NCI-H2107 treated with DMSO at 0.1 percent for 48 hours (cell line): Measurements from ENCODE around the gene PPIL1.

ENCODE experiments used
- DNase-seq: peaks from one replicate; lab custom pipeline; 2025; ENCODE audit not compliant: unreplicated experiment; lab: John Stamatoyannopoulos, UW

PPIL1 gene

GRCh38 chr6:36888654-36889481, 14.3 kb upstream of the PPIL1 start:
- DNase-seq: peak; percentile 25

GRCh38 chr6:36888115-36888643, 13.6 kb upstream of the PPIL1 start:
- DNase-seq: no peak

DNA sequence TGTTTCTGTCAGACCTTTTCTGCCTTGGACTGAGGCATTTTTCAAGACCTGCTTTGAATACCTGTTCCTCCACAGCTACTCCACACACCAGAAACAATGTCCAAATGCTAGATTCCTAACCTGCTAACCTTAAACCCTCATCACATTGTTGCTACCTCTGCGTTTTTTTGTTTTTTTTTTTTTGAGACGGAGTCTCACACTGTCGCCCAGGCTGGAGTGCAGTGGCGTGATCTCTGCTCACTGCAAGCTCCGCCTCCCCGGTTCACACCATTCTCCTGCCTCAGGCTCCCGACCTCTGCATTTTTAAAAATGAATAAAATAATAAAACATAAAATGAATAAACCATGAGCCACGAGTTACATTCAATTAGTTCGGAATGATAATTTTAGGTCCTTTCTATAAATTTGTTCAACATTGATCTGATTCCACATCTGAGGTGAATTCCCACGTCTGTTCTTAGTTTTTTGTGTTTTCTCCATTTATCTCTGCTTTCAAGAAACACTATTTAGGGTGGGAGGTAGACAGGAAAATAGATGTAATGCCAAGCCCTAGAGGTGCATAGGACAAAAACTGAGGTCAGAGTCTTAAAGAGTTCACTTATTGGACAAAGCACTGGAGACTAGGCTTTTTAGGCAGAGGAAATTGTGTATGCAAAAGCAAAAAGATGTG, 12.5 kb upstream of the PPIL1 start:
- no peak for DNase-seq

DNA sequence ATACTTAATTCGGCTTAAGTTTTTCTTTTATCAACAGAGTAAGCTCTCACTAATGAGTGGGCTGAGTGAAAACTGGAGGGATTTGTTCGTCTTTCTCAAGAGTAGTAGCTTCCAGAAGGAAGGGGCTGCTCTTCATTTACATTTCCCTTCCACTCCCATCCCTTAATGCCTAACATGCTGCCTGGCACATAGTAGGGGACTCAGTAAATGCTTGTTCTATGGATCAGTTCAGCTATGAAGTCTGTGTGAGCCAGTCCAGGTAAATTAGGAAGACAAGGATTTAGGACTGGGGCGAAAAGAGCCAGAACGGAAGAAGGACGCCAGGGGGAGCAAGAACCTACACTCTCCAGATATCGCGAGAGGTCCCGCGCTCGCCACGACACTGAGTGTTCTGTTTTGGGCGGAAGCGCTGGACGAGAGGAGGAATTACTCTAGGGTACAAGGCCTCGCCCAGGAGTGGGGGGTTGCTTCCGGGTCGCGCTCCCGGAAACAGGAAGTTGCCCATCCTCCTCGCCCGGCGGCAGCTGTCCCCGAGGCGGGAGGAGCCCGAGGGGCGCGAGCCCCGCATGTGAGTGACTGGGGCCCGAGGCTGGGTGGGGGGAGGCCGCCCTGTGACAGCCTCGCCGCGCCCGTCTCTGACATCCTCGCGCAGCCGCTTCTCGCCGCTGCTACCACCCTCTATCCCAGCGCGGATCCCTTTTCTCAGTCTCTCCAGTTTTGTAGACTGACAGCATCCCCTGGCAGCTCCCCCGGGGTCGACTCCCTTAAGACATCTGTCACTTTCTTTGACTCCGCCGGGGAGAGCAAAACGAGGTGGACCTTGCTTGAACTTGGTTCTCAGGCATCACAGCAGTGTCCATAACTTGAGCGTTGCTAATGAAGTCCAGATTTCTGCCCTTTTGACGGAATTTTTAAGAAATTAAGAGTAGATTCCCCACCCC, 11.1 kb upstream of the PPIL1 start, which contains the start of gene C6orf89:
Gene C6orf89, plus strand, starts transcription at position 492 of the 941 bp plus-strand sequence. CDS start 13,493 bp downstream, outside the sequence.
- peak; percentile 80 for DNase-seq

- no peak for DNase-seq
Observed at GRCh38 chr6:36884610-36885009, 10.0 kb upstream of the PPIL1 start.

GRCh38 chr6:36875250-36875633, 639 bp upstream of the PPIL1 start:
- DNase-seq: no peak

DNA sequence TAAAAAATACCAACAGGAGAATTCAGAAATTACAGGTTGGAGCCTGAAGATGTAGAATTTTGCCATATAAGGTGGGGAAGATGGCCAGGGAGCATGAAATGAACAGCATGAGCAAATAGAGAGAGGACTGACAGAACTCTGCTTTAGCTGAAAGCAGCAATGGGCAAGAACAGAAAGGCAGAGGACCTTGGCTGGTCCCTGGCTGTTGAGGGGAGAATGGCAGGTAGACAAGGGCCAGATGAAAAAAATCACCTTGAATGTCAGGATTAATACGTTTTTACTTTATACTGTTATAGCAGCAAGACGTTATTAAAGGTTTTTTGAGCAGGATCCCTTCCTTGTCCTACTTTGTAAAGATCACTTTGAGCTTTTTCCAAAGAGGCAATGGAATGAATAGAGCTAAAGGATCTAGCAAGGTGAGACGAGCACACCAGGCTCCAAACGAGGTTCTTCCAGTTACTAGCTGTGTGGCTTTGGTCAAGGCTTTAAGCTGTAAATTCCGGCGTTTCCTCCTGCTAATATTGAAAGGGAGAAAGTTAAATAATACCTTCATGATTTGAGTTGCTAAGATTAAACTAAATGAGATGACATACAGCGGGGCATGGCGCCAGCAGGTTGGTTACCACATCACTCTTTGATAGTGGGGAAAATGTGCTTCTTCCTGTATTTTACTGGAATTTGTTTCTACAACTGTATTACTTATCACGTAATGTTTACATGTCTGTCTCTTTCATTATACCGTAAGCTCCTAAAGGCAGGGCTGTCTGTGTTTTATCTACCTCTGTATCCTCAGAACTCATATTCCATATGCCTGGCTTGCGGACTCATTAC, 776 bp downstream of the PPIL1 start:
- no peak for DNase-seq

DNA sequence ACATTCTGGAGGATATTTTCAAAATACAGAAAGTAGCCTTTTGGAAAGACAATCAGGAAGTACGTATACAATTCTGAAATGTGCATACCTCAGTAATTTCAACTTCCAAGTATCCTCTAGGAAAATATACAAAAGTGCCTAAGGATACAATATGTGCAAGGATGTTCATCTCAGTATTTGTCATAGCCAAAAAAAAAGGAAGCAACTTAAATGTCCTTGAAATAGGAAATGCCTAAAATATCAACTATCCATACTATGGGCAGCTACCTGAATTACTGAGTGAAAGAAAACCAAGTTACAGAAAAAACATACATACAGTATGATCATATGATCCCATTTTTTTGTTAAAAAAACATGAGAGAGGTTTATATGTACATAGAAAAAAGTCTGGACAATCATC, 1.5 kb downstream of the PPIL1 start:
- DNase-seq: no peak

DNA sequence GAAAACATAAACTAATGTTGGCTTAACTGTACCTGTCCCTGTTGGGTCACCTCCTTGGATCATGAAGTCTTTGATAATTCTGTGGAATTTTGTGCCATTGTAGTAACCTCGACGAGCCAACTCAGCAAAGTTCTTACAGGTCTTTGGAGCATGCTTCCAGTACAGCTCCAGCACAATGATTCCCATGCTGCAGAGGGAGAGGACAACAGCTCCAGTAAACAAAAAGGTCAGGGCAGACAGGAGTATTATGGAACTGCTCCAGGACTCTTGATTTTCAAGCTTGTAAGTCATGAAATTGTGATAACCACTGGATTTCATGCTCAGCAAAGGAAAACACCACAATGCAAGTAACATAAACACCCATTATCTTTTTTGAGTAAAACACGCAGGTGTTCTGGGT, 2.9 kb downstream of the PPIL1 start:
- no peak for DNase-seq

- DNase-seq: no peak
Observed at GRCh38 chr6:36867471-36868224, 7.0 kb downstream of the PPIL1 start.

DNA sequence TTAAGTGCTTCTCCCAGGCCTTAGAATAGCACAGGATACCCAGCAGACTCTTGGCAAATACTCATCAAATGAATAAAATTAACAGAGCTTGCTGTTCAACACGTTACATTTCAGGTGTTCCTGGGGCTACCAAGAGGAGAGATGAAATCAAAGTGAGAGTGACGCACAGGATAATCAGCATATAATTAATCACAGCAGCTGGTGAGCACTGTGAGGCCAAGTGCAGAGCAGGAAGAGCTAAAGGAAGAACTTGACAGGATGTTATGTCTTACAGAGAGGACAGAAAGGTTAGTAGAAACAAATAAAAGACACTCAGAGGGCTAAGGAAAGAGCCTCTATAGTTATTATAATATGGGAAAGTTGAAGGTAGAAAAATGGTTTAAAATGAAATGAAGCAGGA, 8.8 kb downstream of the PPIL1 start:
- no peak for DNase-seq

DNA sequence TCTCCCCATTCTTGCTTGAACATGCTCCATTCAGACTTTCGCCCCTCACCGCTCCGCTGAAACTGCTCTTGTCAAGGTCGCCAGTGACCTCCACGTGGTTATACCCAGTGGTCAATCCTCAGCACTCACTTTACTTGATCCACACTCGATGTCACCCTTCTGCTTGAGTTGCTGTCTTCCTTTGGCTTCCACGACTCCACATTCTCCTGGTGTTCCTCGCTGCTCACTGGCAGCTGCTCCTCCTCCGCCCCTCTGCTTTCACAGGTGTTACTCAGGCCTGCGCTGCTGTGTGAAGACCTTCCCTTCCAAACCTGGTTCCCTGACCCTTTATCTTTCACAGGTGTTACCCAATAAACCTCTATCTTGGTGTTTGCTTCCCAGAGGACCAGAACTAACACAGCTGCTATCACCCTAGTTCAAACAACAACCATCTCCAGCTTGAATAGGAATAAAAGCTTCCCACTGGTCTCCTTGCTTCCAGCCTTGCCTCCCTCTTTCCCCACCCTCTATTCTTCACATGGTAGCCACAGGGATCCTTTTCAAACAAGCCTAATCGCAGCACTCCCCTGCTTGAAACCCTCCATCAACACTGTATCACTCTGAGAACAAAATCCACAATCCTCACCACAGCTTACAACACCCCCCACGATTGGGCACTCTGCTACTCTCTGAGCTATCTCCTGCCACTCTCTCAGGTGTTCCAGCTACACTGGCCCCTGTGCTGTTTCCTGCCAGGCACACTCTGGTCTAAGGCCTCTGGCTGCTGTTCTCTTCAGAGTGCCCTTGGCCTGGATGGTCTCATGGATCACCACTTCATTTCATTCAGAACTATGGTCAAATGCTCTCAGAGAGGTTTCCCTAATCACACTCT, 10.7 kb downstream of the PPIL1 start:
- DNase-seq: peak; percentile 10

GRCh38 chr6:36862848-36863382, 11.7 kb downstream of the PPIL1 start:
- no peak for DNase-seq

DNA sequence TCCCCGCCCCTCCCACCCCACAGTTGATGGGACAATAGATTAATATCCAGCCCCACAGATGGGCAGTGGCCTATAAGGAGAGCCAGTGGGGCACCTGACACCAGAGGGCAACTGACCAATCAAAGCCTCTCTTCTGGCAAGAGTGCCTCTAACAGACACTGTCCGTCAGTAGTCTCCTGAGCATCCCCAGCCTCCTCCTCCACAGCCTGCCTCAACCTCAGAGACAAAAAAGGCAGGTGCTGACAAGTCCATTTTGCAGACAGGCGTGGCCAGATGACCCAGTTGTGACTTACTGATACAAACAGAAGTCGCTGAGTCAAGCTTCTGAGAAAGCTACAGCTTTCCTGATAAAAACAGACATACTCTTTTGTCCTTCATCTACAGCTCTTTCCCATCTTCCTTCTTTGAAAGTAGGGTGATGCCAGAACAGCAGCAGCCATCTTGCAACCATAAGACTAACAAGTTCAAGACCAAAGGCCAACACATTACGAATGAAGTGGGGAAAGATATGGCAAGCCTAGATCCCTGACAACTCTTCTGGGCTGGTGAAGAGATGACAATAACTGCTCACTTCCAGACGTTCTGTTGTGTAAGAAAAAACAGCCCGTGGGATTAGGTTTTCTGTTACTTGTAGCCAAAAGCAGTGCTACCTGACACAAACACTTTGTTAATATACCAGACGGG, 12.3 kb downstream of the PPIL1 start:
- no peak for DNase-seq

DNA sequence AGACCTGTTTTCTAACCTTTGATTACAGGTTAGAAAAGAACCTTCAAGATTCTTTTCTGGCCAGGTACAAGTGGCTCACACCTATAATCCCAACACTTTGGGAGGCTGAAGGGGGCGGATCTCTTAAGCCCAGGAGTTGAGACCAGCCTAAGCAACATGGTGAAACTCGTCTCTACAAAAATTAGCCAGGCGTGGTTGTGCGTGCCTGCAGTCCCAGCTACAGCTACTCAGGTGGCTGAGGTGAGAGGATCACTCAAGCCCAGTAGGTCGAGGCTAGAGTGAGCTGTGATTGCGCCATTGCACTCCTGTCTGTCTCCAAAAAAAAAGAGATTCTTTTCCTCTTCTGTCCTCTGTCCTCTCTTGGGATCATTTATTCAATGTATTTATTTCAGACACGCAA, 14.5 kb downstream of the PPIL1 start:
- DNase-seq: no peak

GRCh38 chr6:36858407-36858981, 16.1 kb downstream of the PPIL1 start:
- DNase-seq: no peak

- no peak for DNase-seq
Observed at GRCh38 chr6:36857325-36857724, 17.3 kb downstream of the PPIL1 start.
